ENCODE results near the gene SCAND1. TPM values are rescaled to one million over a fixed set of nuclear protein-coding genes. Genes with fewer than 3 reads are reported as not detected.

The SCAND1 gene
- total RNA-seq, 1 experiment from 2014 or later = 95.2 TPM

- H3K27ac ChIP-seq (ENCODE audit: low read depth, low read length, poor library complexity, severe bottlenecking) = no peak overlapping the region
- intact Hi-C loops (cut with micrococcal nuclease; ENCODE audit: unreplicated experiment) = loop anchor here (1.0 to 10.0 kb wide), 4 partner anchors 143 to 440 kb away; partner anchors contain the start of gene EPB41L1
- TF ChIP-seq, protein P1, sequence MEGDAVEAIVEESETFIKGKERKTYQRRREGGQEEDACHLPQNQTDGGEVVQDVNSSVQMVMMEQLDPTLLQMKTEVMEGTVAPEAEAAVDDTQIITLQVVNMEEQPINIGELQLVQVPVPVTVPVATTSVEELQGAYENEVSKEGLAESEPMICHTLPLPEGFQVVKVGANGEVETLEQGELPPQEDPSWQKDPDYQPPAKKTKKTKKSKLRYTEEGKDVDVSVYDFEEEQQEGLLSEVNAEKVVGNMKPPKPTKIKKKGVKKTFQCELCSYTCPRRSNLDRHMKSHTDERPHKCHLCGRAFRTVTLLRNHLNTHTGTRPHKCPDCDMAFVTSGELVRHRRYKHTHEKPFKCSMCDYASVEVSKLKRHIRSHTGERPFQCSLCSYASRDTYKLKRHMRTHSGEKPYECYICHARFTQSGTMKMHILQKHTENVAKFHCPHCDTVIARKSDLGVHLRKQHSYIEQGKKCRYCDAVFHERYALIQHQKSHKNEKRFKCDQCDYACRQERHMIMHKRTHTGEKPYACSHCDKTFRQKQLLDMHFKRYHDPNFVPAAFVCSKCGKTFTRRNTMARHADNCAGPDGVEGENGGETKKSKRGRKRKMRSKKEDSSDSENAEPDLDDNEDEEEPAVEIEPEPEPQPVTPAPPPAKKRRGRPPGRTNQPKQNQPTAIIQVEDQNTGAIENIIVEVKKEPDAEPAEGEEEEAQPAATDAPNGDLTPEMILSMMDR (conservative IDR thresholded peaks at IDR 0.05; ENCODE audit: low read depth, low read length) = peak; percentile 91
- TF ChIP-seq EZH2 (IDR thresholded peaks at IDR 0.05; ENCODE audit: borderline replicate concordance, low read depth, low read length, poor library complexity, severe bottlenecking) = no peak
- no peaks in the 10 kb centered on the region for H3K27me3 ChIP-seq (replicated peaks; ENCODE audit: insufficient read depth, low read depth, low read length, poor library complexity)
- H3K36me3 ChIP-seq (ENCODE audit: insufficient read depth, low read length, poor library complexity, severe bottlenecking) = no peaks in the 10 kb centered on the region
- CTCF ChIA-PET = interaction anchor here (0.8 to 1.3 kb wide), 5 partner anchors 9 to 205 kb away, joined by 3 to 39 read pairs (median 4); no protein-coding TSS in a partner anchor
- no TSS peak for BruUV-seq (replicated peaks)
- H3K4me1 ChIP-seq (ENCODE audit: insufficient read depth, low read length, poor library complexity, severe bottlenecking) = no peaks in the 10 kb centered on the region
- H3K9me3 ChIP-seq (ENCODE audit: low read depth, low read length, poor library complexity, severe bottlenecking) = no peaks in the 10 kb centered on the region
- POLR2A ChIA-PET (ENCODE audit: low non-redundant PET) = no interaction called here
- H3K4me3 ChIP-seq (ENCODE audit: low read depth, low read length, poor library complexity, severe bottlenecking) = no peak overlapping the region
- peak; percentile 76 for DNase-seq (ENCODE audit: low spot score)
Measured at GRCh38 chr20:35994994-35995453, 40.7 kb upstream of the SCAND1 start.

- peak; percentile 82 for DNase-seq (ENCODE audit: low spot score)
- intact Hi-C loops (cut with micrococcal nuclease; ENCODE audit: unreplicated experiment) = loop anchor here (5.0 to 10.0 kb wide), 2 partner anchors 159 to 442 kb away; partner anchors contain the start of gene EPB41L1
- no peaks in the 10 kb centered on the region for H3K27me3 ChIP-seq (replicated peaks; ENCODE audit: insufficient read depth, low read depth, low read length, poor library complexity)
- no peaks in the 10 kb centered on the region for H3K9me3 ChIP-seq (ENCODE audit: low read depth, low read length, poor library complexity, severe bottlenecking)
- ChIA-PET CTCF (interaction anchor here (0.6 to 2.1 kb wide), 17 partner anchors 13 to 939 kb away, joined by 3 to 92 read pairs (median 5); partner anchors contain the start of gene SCAND1), POLR2A (ENCODE audit: low non-redundant PET) (no interaction called here)
- no TSS peak for BruUV-seq (replicated peaks)
- no peak overlapping the region for H3K27ac ChIP-seq (ENCODE audit: low read depth, low read length, poor library complexity, severe bottlenecking)
- no peaks in the 10 kb centered on the region for H3K36me3 ChIP-seq (ENCODE audit: insufficient read depth, low read length, poor library complexity, severe bottlenecking)
- no peak overlapping the region for H3K4me3 ChIP-seq (ENCODE audit: low read depth, low read length, poor library complexity, severe bottlenecking)
- TF ChIP-seq EZH2 (IDR thresholded peaks at IDR 0.05; ENCODE audit: borderline replicate concordance, low read depth, low read length, poor library complexity, severe bottlenecking) = no peak
- TF ChIP-seq, protein P1 (conservative IDR thresholded peaks at IDR 0.05; ENCODE audit: low read depth, low read length) = peak; percentile 85
- H3K4me1 ChIP-seq (ENCODE audit: insufficient read depth, low read length, poor library complexity, severe bottlenecking) = no peaks in the 10 kb centered on the region
Measured at GRCh38 chr20:35992713-35993335, 38.5 kb upstream of the SCAND1 start.

DNA sequence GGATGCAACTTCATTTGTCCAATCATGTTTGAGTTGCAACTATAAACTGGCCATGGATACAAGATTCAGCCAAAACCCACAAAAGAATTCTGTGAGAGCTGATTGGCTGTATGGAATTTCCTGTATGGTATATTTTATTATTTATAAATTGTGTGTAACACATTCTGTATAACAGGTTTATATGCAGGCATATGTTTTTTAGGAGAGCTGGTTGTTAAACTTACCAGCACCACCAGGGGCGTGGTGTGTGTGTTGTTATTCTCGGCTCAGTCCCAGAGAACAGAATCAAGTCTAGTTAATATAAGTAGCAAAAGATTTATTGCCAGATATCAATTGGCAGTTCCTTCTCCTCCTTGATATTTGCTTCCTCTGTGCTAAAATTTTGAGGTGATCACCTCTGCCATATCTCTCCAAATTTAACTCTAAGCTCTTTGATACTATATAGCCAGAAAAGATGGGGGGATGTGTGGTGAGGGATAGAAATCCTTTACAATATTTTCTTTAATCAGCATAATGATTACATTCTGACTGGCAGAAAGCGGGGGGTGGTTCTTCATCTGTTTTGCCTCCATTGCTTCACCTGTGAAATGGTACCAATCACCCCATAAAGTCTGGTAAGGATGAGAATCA is 37.0 kb upstream of the SCAND1 start:
- ChIA-PET POLR2A (ENCODE audit: low non-redundant PET) (no interaction called here), CTCF (interaction anchor here (0.5 to 2.1 kb wide), 6 partner anchors 15 to 425 kb away, joined by 3 to 15 read pairs (median 4); partner anchors contain the start of gene SCAND1)
- Histone ChIP-seq H3K36me3 (ENCODE audit: insufficient read depth, low read length, poor library complexity, severe bottlenecking) (no peaks in the 10 kb centered on the region), H3K4me1 (ENCODE audit: insufficient read depth, low read length, poor library complexity, severe bottlenecking) (no peaks in the 10 kb centered on the region), H3K9me3 (ENCODE audit: low read depth, low read length, poor library complexity, severe bottlenecking) (no peaks in the 10 kb centered on the region), H3K27me3 (replicated peaks; ENCODE audit: insufficient read depth, low read depth, low read length, poor library complexity) (no peaks in the 10 kb centered on the region), H3K27ac (ENCODE audit: low read depth, low read length, poor library complexity, severe bottlenecking) (no peak overlapping the region), H3K4me3 (ENCODE audit: low read depth, low read length, poor library complexity, severe bottlenecking) (no peak overlapping the region)
- TF ChIP-seq, protein P1 (conservative IDR thresholded peaks at IDR 0.05; ENCODE audit: low read depth, low read length) = peak; percentile 49
- no peak for TF ChIP-seq EZH2 (IDR thresholded peaks at IDR 0.05; ENCODE audit: borderline replicate concordance, low read depth, low read length, poor library complexity, severe bottlenecking)
- no TSS peak for BruUV-seq (replicated peaks)
- DNase-seq (ENCODE audit: low spot score) = peak; percentile 39
- intact Hi-C loops (cut with micrococcal nuclease; ENCODE audit: unreplicated experiment) = loop anchor here (5.0 to 10.0 kb wide), 2 partner anchors 161 to 444 kb away; partner anchors contain the start of gene EPB41L1

Measured in A673 (cell line).